ENCODE results near the gene MAGOHB.

GRCh38 chr12:10617863-10618262, 4.5 kb upstream of the MAGOHB start:
- TF ChIP-seq POLR2A (IDR thresholded peaks at IDR 0.05; ENCODE audit: low read depth, low read length), result no peak
- no peak for TF ChIP-seq TAF1 (IDR thresholded peaks at IDR 0.05; ENCODE audit: low read depth, low read length)
- TF ChIP-seq POLR2AphosphoS5 (IDR thresholded peaks at IDR 0.05; ENCODE audit: low read depth, low read length), result no peak
- TF ChIP-seq PAX5 (IDR thresholded peaks at IDR 0.05; ENCODE audit: insufficient read depth, low read length, severe bottlenecking), result no peak
